ENCODE results near the gene CDK19.
"Not testable (repeated sequence)": the region's sequence is repeated elsewhere in the genome, so short reads cannot be mapped to it uniquely, and the experiment has no call there.

Gene CDK19

DNA sequence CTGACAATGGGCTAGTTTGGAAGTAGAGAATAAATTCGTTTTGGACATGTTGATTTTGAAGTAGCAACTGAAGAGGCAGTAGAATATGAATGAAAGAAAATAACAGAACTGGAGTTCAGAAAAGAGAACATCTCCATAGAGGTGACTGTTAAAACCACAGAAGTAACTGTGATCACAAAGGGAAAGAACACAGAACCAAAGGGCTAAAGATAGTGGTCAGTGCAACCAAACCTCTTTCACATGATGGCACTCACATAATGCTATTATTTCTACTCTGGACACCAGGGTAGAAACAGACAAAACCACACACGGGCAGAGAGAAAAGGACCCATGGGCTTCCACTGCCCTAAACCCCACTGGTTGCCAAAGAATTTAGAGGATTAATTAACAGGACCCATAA is 58.5 kb downstream of the CDK19 start:
- DNase-seq: no peak

DNA sequence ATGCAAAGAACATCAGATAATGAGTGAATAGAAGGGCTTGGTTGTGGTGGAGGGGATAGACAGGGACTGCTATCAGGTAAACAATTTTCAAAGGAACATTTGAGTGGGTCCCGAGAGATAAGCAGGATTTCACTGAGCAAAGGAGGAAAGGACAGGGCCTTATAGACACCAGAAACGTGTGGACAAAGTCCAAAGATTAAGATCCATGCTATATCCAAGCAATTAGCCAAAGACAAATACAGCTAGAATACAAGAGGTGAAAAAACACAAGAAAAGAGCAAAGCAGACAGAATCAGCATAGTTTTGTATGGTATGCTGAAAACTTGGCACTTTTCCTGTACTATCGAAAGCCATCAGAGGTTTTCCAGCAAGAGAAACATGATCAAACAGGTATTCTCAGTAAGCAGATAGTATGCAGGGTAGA is 59.8 kb downstream of the CDK19 start:
- DNase-seq: no peak

- not testable (repeated sequence) for DNase-seq
Observed at GRCh38 chr6:110753936-110754668, 61.2 kb downstream of the CDK19 start.

- DNase-seq: no peak
Observed at GRCh38 chr6:110748453-110748852, 66.8 kb downstream of the CDK19 start.

GRCh38 chr6:110746680-110747079 is 68.6 kb downstream of the CDK19 start:
- DNase-seq: no peak

DNA sequence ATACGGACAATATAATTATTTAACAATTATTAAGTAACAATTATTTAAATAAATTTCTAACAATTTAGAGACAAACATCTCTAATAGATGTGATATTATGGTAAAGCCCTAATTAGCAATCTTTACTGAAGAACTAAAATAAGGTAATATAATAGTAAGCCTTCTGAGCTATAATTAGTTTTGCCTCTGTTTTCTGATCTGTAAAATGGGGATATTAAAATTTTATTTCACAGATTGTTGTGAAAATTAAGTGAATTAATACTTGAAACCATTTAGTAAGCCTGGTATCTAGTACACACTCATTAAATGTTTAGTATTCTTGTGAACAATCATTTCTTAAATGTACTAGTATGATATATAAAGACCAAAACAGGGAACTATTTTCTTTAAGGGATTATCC is 70.3 kb downstream of the CDK19 start:
- no peak for DNase-seq

DNA sequence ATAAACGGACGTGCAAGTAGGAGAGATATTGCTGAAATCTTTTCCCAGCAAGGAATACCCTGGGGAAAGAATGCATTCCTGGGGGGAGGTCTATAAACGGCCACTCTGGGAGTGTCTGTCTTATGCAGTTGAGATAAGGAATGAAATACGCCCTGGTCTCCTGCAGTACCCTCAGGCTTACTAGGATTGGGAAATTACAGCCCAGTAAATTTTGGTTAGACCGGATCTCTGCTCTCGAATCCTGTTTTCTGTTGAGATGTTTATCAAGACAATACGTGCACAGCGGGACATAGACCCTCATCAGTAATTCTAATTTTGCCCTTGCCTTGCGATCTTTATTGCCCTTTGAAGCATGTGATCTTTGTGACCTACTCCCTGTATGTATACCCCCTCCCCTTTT is 72.7 kb downstream of the CDK19 start:
- DNase-seq: not testable (repeated sequence)

DNA sequence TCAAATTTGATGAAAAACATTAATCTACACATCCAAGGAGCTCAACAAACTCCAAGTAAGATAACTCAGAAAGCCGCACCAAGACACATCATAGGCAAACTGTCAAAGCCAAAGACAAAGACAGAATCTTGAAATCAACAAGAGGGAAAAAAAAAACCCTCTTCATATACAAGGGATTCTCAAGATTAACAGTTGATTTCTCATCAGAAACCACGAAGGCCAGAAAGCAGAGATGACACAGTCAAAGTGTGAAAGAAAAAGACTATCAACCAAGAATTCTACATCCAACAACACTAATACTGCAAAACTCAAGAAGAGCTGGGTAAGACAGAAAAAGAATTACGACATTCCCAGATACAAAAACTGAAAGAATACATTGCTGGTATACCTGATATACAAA is 73.8 kb downstream of the CDK19 start:
- no peak for DNase-seq

GRCh38 chr6:110738899-110739365 is 76.3 kb downstream of the CDK19 start:
- DNase-seq: no peak

GRCh38 chr6:110735666-110736065 is 79.6 kb downstream of the CDK19 start:
- DNase-seq: no peak

DNA sequence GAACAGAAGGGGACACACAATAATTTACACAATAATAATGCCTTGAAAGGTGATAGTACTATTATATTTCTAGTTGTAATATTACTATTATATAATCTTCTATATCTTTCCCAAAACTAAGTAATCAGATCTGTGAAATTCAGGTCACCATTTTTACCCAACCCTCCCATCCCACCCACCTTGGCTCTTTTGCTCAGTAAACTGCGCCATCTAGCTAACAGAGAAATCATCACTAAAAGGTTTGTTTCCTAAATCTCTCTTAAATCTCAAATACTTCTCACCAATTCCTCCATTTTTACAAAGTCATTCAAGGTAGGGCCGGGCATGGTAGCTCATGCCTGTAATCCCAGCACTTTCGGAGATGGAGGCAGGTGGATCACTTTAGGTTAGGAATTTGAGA is 83.4 kb downstream of the CDK19 start:
- no peak for DNase-seq

- DNase-seq: peak; percentile 35
Observed at GRCh38 chr6:110731196-110731595, 84.1 kb downstream of the CDK19 start.

- no peak for DNase-seq
Observed at GRCh38 chr6:110728501-110728900, 86.8 kb downstream of the CDK19 start.

DNA sequence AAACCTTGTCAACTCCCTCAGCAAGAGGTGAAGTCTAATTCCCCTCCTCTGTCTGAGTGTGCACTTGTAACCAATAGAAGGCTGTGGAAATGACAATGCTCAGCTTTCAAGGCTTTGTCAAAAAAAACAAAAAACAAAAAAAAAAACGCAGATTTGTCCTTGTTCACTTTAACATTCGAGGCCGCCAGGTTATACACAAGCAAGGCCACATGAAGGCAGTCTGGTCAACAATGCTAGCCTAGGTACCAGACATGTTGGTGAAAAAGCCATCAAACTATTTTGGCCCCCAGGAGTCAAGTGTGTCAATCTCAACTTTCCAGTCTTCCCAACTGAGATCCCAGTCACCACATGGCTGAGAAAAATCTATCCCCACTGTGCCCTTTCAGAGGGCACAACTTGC is 92.3 kb downstream of the CDK19 start:
- DNase-seq: no peak

DNA sequence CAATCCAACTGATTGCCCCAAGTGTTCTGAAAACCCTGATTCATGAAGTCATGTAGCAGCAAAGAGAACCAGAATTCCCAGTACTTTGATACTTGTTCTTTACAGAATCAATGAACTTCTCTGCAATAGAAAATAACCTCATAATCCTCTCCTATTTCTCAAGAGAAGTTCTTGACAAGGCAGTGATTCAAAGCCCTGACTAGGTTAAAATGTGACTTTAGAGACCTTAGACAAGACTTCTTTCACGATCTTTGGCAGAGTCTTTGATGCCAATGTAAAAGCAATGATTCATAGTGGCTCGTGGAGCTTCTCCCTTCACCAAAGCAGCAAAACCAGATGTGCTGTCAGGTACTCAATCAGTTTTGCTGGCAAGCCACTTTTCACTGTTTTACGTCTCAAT is 95.2 kb downstream of the CDK19 start:
- no peak for DNase-seq

- not testable (repeated sequence) for DNase-seq
Observed at GRCh38 chr6:110719601-110720000, 95.7 kb downstream of the CDK19 start.

- no peak for DNase-seq
Observed at GRCh38 chr6:110714143-110714542, 101.1 kb downstream of the CDK19 start.

DNA sequence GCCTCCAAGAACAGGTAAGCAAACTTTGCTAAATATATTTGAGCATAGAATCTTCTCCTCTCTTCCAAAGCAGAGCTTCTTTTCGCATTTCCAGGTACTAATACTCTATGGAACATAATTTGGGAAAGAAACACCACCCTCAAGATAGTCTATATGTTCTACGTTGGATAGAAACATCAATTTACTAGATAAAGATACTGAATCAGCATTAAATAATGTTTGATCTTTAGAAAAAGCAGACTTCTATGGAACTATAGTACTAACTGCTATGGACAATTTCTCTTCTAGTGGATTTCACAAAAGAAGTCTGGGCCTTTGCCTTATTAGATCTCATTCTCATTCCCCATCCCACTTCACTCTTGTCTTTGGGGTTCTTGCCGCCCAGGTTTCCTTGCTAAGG is 103.0 kb downstream of the CDK19 start:
- DNase-seq: no peak

- DNase-seq: no peak
Observed at GRCh38 chr6:110710115-110710514, 105.2 kb downstream of the CDK19 start.

DNA sequence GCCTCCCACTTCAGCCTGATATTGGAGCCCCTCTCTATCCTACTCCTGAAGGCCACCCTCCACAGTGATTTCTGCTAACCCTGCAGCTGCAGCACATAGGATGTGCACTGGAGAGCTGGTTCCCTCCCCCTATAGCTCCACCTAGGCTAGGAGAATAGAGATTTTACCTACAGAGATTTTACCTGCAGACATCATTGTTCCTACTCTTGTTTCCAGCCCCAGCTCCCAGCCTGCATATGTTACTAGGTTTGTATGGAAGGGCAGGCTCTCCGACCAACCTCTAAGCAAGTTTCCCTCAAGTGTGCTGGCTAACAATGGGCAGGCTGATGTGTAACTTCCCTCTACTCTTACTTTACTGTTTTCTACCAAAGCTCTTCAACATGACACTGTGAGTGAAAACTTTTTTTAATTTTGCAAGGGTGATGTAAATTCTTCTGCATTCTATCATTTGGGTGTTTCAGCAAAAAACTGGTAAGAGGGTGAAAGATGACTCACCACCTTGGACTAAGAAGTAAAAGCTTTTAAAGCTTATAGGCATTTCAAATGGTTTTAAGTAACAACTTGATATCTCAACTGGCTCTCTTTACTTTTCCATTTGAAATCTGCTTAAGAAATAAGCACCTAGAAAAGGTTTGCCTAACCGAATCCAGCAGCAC is 106.8 kb downstream of the CDK19 start:
- peak; percentile 46 for DNase-seq

GRCh38 chr6:110705543-110705942 is 109.7 kb downstream of the CDK19 start:
- no peak for DNase-seq

DNA sequence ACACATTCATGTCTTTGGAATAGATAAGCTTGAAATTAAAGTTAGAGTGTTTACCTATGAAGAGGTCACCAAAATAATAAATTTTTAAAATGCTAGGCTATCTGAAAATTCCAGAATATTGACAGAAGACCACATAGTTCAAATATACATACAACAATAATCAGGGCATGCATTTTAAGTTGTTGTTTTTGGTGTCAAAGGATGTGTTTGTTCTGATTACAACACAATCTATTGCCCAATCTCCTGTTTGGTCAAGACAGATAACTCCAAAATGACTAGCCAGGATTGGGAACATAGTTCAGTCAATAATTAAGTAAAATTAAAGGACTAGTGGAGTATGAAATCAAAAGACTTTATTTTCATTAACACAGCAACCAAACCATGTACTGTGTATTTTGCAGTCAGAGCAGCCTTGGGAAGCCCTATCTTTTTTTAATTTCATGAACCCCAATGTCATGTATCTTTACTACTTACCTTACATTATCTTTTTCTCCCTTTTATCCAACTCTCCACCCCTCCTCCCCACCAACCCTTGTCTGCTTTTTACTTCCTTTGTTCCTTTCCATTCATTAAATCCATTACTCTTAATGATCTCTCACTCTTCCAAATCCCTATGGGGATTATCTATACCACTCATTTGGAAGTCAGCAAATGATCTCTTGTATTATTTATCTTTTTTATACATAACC is 111.2 kb downstream of the CDK19 start:
- DNase-seq: no peak

GRCh38 chr6:110703010-110703905 is 112.0 kb downstream of the CDK19 start:
- DNase-seq: peak; percentile 6
